A673 (cell line): ENCODE data around the gene SLC12A3. TPM values are rescaled to one million over a fixed set of nuclear protein-coding genes. Genes with fewer than 3 reads are reported as not detected.

Experiments used
- BruUV-seq: library from RNA; stranded (reverse); fragments of 400-500 nt; replicated peaks from 2 replicates; lab custom pipeline; 2021; lab: Mats Ljungman, UMichigan
- CTCF ChIA-PET: fragments of 300-600 bp; sonication (Branson Sonifier 250); formaldehyde crosslinking; loops from one replicate; lab custom pipeline; 2022; ENCODE audit warnings: antibody characterized with exemption; lab: Charles Lee
- POLR2A ChIA-PET: fragments of 300-600 bp; sonication (Branson Sonifier 250); formaldehyde crosslinking; loops from one replicate; lab custom pipeline; 2022; ENCODE audit warnings: antibody characterized with exemption; ENCODE audit not compliant: low non-redundant PET; lab: Charles Lee
- DNase-seq: peaks from one replicate; pipeline ENCODE4 v3.0.0-alpha.2; 2015; ENCODE audit warnings: low spot score
- H3K27ac ChIP-seq: fragments of 200-600 bp; sonication (generic); 2 replicates; pipeline ENCODE4 v1.5.1; 2016; ENCODE audit warnings: mixed run types, low read depth, mild to moderate bottlenecking, mixed read lengths, antibody characterized with exemption, low read length; ENCODE audit not compliant: poor library complexity, severe bottlenecking
- H3K27me3 ChIP-seq: fragments of 200-600 bp; sonication (generic); replicated peaks from 2 replicates; pipeline ENCODE4 v1.6.1; 2017; ENCODE audit warnings: mixed run types, low read depth, mild to moderate bottlenecking, mixed read lengths, antibody characterized with exemption, low read length; ENCODE audit not compliant: insufficient read depth, poor library complexity
- H3K36me3 ChIP-seq: fragments of 200-600 bp; sonication (generic); 2 replicates; pipeline ENCODE4 v1.6.1; 2016; ENCODE audit warnings: mixed run types, mild to moderate bottlenecking, mixed read lengths, antibody characterized with exemption, low read length; ENCODE audit not compliant: insufficient read depth, poor library complexity, severe bottlenecking
- H3K4me1 ChIP-seq: fragments of 200-600 bp; sonication (generic); 2 replicates; pipeline ENCODE4 v1.6.1; 2017; ENCODE audit warnings: mixed run types, mild to moderate bottlenecking, mixed read lengths, antibody characterized with exemption, low read length; ENCODE audit not compliant: insufficient read depth, poor library complexity, severe bottlenecking
- H3K4me3 ChIP-seq: fragments of 200-600 bp; sonication (generic); 2 replicates; pipeline ENCODE4 v1.5.1; 2016; ENCODE audit warnings: low read depth, mixed run types, mild to moderate bottlenecking, mixed read lengths, low read length; ENCODE audit not compliant: poor library complexity, severe bottlenecking
- H3K9me3 ChIP-seq: fragments of 200-600 bp; sonication (generic); 2 replicates; pipeline ENCODE4 v1.6.1; 2016; ENCODE audit warnings: mixed run types, low read depth, mild to moderate bottlenecking, mixed read lengths, antibody characterized with exemption, low read length; ENCODE audit not compliant: poor library complexity, severe bottlenecking
- CTCF ChIP-seq: fragments of 300-800, 200-600 bp; sonication (generic); conservative IDR thresholded peaks from 2 replicates; pipeline ENCODE4 v1.5.1; 2017; ENCODE audit warnings: low read depth, mild to moderate bottlenecking, antibody characterized with exemption, low read length, moderate library complexity, mixed read lengths
- EZH2 ChIP-seq: fragments of 200-600 bp; sonication (generic); IDR thresholded peaks from 2 replicates; pipeline ENCODE4 v1.6.1; 2017; ENCODE audit warnings: borderline replicate concordance, low read depth, mild to moderate bottlenecking, mixed read lengths, antibody characterized with exemption, low read length; ENCODE audit not compliant: poor library complexity, severe bottlenecking
- intact Hi-C: fragments of 100-400 bp; cut with micrococcal nuclease; formaldehyde crosslinking; loops from one replicate; pipeline ENCODE4 v1.10.0; 2022; ENCODE audit not compliant: unreplicated experiment
- total RNA-seq: library from RNA; stranded (reverse); gene quantifications from 2 replicates; pipeline ENCODE4 v1.2.3, GENCODE V29; 2021

SLC12A3 gene
- total RNA-seq, 1 experiment from 2014 or later: not detected

GRCh38 chr16:56852968-56853367 is 12.0 kb upstream of the SLC12A3 start:
- TF ChIP-seq EZH2 (no peak), CTCF (no peak)
- no peaks in the 10 kb centered on the region for H3K36me3 ChIP-seq
- no TSS peak for BruUV-seq
- H3K4me3 ChIP-seq: no peak overlapping the region
- POLR2A ChIA-PET: no interaction called here
- no peaks in the 10 kb centered on the region for H3K9me3 ChIP-seq
- peaks cover 20% of the 10 kb centered on the region for H3K4me1 ChIP-seq
- no peak overlapping the region for H3K27ac ChIP-seq
- CTCF ChIA-PET: no interaction called here
- no peak for DNase-seq
- H3K27me3 ChIP-seq: no peaks in the 10 kb centered on the region
- intact Hi-C loops: loop anchor here (5.0 kb wide), 1 partner anchor 276 kb away; no protein-coding TSS in a partner anchor

GRCh38 chr16:56855201-56855600 is 9.8 kb upstream of the SLC12A3 start:
- Histone ChIP-seq H3K9me3 (no peaks in the 10 kb centered on the region), H3K27ac (no peak overlapping the region), H3K27me3 (no peaks in the 10 kb centered on the region), H3K36me3 (no peaks in the 10 kb centered on the region), H3K4me3 (no peak overlapping the region), H3K4me1 (no peaks in the 10 kb centered on the region)
- CTCF ChIA-PET: no interaction called here
- POLR2A ChIA-PET: interaction anchor here (0.7 kb wide), 1 partner anchor 89 kb away, joined by 5 read pairs; no protein-coding TSS in a partner anchor
- BruUV-seq: no TSS peak
- TF ChIP-seq EZH2 (no peak), CTCF (no peak)
- intact Hi-C loops: no loop called here
- DNase-seq: no peak

GRCh38 chr16:56855946-56856345 is 9.1 kb upstream of the SLC12A3 start:
- Histone ChIP-seq H3K36me3 (no peaks in the 10 kb centered on the region), H3K4me3 (no peak overlapping the region), H3K9me3 (no peaks in the 10 kb centered on the region), H3K27ac (no peak overlapping the region), H3K27me3 (no peaks in the 10 kb centered on the region), H3K4me1 (peaks cover under 1% of the 10 kb centered on the region)
- CTCF ChIA-PET: no interaction called here
- POLR2A ChIA-PET: interaction anchor here (0.7 kb wide), 1 partner anchor 88 kb away, joined by 5 read pairs; no protein-coding TSS in a partner anchor
- no peak for DNase-seq
- no TSS peak for BruUV-seq
- TF ChIP-seq EZH2 (no peak), CTCF (no peak)
- intact Hi-C loops: no loop called here
